ENCODE results near the gene ATP5PB. TPM values are rescaled to one million over a fixed set of nuclear protein-coding genes. Genes with fewer than 3 reads are reported as not detected.

Gene ATP5PB
- total RNA-seq, 1 experiment from 2014 or later, result 194 TPM

- Mint-ChIP-seq H3K4me1 (ENCODE audit: low read depth, unreplicated experiment) (no peaks in the 10 kb centered on the region), H3K36me3 (ENCODE audit: insufficient read depth, unreplicated experiment) (no peaks in the 10 kb centered on the region), H3K27me3 (ENCODE audit: insufficient read depth, unreplicated experiment) (no peaks in the 10 kb centered on the region), H3K27ac (ENCODE audit: unreplicated experiment) (no peak overlapping the region), H3K9me3 (ENCODE audit: unreplicated experiment) (no peaks in the 10 kb centered on the region), H3K4me3 (ENCODE audit: unreplicated experiment) (no peak overlapping the region)
- ChIA-PET POLR2A (no interaction called here), CTCF (interaction anchor here (2.1 kb wide), 1 partner anchor 287 kb away, joined by 21 read pairs; no protein-coding TSS in a partner anchor)
- H3K9me3 ChIP-seq, result no peaks in the 10 kb centered on the region
- no peak overlapping the region for H3K4me3 ChIP-seq (ENCODE audit: low read depth, low read length)
- TF ChIP-seq, protein P1, sequence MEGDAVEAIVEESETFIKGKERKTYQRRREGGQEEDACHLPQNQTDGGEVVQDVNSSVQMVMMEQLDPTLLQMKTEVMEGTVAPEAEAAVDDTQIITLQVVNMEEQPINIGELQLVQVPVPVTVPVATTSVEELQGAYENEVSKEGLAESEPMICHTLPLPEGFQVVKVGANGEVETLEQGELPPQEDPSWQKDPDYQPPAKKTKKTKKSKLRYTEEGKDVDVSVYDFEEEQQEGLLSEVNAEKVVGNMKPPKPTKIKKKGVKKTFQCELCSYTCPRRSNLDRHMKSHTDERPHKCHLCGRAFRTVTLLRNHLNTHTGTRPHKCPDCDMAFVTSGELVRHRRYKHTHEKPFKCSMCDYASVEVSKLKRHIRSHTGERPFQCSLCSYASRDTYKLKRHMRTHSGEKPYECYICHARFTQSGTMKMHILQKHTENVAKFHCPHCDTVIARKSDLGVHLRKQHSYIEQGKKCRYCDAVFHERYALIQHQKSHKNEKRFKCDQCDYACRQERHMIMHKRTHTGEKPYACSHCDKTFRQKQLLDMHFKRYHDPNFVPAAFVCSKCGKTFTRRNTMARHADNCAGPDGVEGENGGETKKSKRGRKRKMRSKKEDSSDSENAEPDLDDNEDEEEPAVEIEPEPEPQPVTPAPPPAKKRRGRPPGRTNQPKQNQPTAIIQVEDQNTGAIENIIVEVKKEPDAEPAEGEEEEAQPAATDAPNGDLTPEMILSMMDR (IDR thresholded peaks at IDR 0.05; ENCODE audit: insufficient read depth in 1 of 2, low read depth in 1 of 2, low read length in 1 of 2, severe bottlenecking in 1 of 2, unreplicated experiment in 1 of 2), result no peak
- no peaks in the 10 kb centered on the region for H3K4me1 ChIP-seq
- no peaks in the 10 kb centered on the region for H3K27me3 ChIP-seq (replicated peaks; ENCODE audit: control insufficient read depth, insufficient read depth, low read length)
- BruUV-seq (replicated peaks), result no TSS peak
- DNase-seq, result no peak
- intact Hi-C loops (cut with micrococcal nuclease; ENCODE audit: unreplicated experiment), result loop anchor here (1.0 to 10.0 kb wide), 5 partner anchors 28 to 854 kb away; no protein-coding TSS in a partner anchor
- H3K36me3 ChIP-seq (ENCODE audit: control insufficient read depth, insufficient read depth, low read length), result no peaks in the 10 kb centered on the region
Measured at GRCh38 chr1:111480674-111481073, 31.4 kb downstream of the ATP5PB start.

DNA sequence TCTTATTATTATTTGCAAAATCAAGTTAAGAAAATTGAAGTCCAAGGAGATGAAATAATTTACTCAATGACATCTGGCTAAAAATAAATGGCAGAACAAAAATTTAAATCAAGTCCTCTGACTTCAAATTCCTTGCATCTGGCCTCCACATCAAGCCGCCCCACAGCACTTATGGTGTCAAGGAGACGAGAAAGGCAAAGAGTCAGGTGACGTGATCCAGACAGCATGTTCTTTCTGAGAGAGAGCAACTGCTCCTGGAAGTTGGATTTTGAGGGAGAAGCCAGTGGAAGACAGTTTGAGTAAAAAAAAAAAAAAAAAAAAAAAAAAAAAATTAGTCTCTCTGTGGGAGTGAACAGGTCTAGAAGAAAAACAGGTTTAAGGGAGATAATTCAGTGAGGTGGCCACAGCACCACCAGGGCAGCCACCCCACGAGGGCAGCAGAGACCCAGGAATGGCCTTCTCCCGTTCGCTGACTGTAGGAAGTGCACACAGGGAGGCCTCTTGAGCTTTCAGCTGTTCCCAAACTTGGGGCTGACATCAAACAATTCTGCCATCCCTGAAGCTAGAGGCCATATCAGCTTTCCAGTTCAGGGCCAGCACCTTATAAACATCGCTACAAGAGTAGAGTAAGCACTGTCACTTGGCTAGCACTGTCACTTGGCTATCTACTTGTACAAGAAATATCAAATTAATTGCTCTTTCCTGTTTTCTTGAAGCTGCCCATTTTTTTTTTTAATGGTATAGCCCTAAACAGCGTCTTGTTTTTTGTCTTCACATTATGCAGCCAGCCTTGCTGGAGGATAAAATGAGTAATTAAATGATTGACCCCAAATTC, 32.3 kb downstream of the ATP5PB start:
- BruUV-seq (replicated peaks), result no TSS peak
- Mint-ChIP-seq H3K4me3 (ENCODE audit: unreplicated experiment) (no peak overlapping the region), H3K4me1 (ENCODE audit: low read depth, unreplicated experiment) (no peaks in the 10 kb centered on the region), H3K36me3 (ENCODE audit: insufficient read depth, unreplicated experiment) (no peaks in the 10 kb centered on the region), H3K27ac (ENCODE audit: unreplicated experiment) (no peak overlapping the region), H3K27me3 (ENCODE audit: insufficient read depth, unreplicated experiment) (no peaks in the 10 kb centered on the region), H3K9me3 (ENCODE audit: unreplicated experiment) (no peaks in the 10 kb centered on the region)
- no peaks in the 10 kb centered on the region for H3K36me3 ChIP-seq (ENCODE audit: control insufficient read depth, insufficient read depth, low read length)
- no peaks in the 10 kb centered on the region for H3K27me3 ChIP-seq (replicated peaks; ENCODE audit: control insufficient read depth, insufficient read depth, low read length)
- intact Hi-C loops (cut with micrococcal nuclease; ENCODE audit: unreplicated experiment), result loop anchor here (1.0 to 10.0 kb wide), 5 partner anchors 27 to 853 kb away; no protein-coding TSS in a partner anchor
- H3K4me1 ChIP-seq, result no peaks in the 10 kb centered on the region
- H3K9me3 ChIP-seq, result no peaks in the 10 kb centered on the region
- CTCF ChIA-PET, result interaction anchor here (0.6 to 2.1 kb wide), 19 partner anchors 21 to 291 kb away, joined by 3 to 30 read pairs (median 4); partner anchors contain the start of gene INKA2
- TF ChIP-seq, protein P1 (IDR thresholded peaks at IDR 0.05; ENCODE audit: insufficient read depth in 1 of 2, low read depth in 1 of 2, low read length in 1 of 2, severe bottlenecking in 1 of 2, unreplicated experiment in 1 of 2), result peak; percentile 63 to 75
- POLR2A ChIA-PET, result interaction anchor here (1.1 kb wide), 1 partner anchor 288 kb away, joined by 4 read pairs; no protein-coding TSS in a partner anchor
- DNase-seq, result peak; percentile 78 to 83
- H3K4me3 ChIP-seq (ENCODE audit: low read depth, low read length), result no peak overlapping the region

DNA sequence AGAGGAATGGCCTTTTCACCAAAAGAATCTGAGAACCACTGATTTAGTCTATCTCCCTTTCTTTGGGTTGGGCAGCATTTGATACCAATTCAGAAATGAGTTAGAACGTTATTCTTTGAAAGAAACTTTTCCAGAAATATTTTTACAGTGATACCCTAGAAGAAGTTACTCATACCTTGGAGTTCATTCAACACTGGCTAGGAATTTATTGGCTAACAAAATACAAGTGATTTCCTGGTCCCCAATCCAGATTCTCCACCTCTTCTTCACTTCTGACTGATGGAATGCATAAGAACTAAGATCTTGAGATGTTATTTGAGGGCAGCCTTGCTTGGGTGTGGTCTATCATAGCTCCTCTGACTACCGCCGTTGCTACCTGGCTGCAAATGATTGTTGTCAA, 33.9 kb downstream of the ATP5PB start:
- BruUV-seq (replicated peaks), result no TSS peak
- TF ChIP-seq, protein P1 (IDR thresholded peaks at IDR 0.05; ENCODE audit: insufficient read depth in 1 of 2, low read depth in 1 of 2, low read length in 1 of 2, severe bottlenecking in 1 of 2, unreplicated experiment in 1 of 2), result no peak
- no peaks in the 10 kb centered on the region for H3K36me3 Mint-ChIP-seq (ENCODE audit: insufficient read depth, unreplicated experiment)
- no peaks in the 10 kb centered on the region for H3K9me3 Mint-ChIP-seq (ENCODE audit: unreplicated experiment)
- no peaks in the 10 kb centered on the region for H3K27me3 Mint-ChIP-seq (ENCODE audit: insufficient read depth, unreplicated experiment)
- H3K4me3 Mint-ChIP-seq (ENCODE audit: unreplicated experiment), result no peak overlapping the region
- no peaks in the 10 kb centered on the region for H3K4me1 Mint-ChIP-seq (ENCODE audit: low read depth, unreplicated experiment)
- CTCF ChIA-PET, result interaction anchor here (2.1 kb wide), 1 partner anchor 25 kb away, joined by 27 read pairs; no protein-coding TSS in a partner anchor
- H3K4me3 ChIP-seq (ENCODE audit: low read depth, low read length), result no peak overlapping the region
- H3K4me1 ChIP-seq, result no peaks in the 10 kb centered on the region
- POLR2A ChIA-PET, result no interaction called here
- H3K27ac Mint-ChIP-seq (ENCODE audit: unreplicated experiment), result no peak overlapping the region
- H3K9me3 ChIP-seq, result no peaks in the 10 kb centered on the region
- H3K36me3 ChIP-seq (ENCODE audit: control insufficient read depth, insufficient read depth, low read length), result no peaks in the 10 kb centered on the region
- no peak for DNase-seq
- H3K27me3 ChIP-seq (replicated peaks; ENCODE audit: control insufficient read depth, insufficient read depth, low read length), result no peaks in the 10 kb centered on the region
- intact Hi-C loops (cut with micrococcal nuclease; ENCODE audit: unreplicated experiment), result loop anchor here (10.0 kb wide), 1 partner anchor 852 kb away; no protein-coding TSS in a partner anchor

Data from Caco-2 (cell line).